Prostate gland (tissue), 2 donors: ENCODE measurements around the gene NCOA1.

Experiments used
- CTCF ChIP-seq, 4 experiments: fragments of 200-600 bp in 2 of 4; fragments of 450-650 bp in 2 of 4; sonication (generic) in 2 of 4; IDR thresholded peaks; 1 replicate in 3 of 4; 2 replicates in 1 of 4; pipeline ENCODE4 v1.5.1; 2016 to 2019; ENCODE audit warnings: antibody characterized with exemption in 4 of 4, mild to moderate bottlenecking in 2 of 4, moderate library complexity in 2 of 4
- POLR2A ChIP-seq: fragments of 450-650 bp; IDR thresholded peaks from one replicate; pipeline ENCODE4 v1.6.1; 2016; ENCODE audit warnings: antibody characterized with exemption, mild to moderate bottlenecking

- no peak for TF ChIP-seq CTCF (IDR thresholded peaks at IDR 0.05)
- no peak for TF ChIP-seq POLR2A
Observed at GRCh38 chr2:24448797-24449196, 42.3 kb upstream of the NCOA1 start.
